AG10803 (cell line): ENCODE results near the gene CELF3.

Source experiments
- DNase-seq: peaks from one replicate; pipeline ENCODE4 v3.0.0; 2010; ENCODE audit warnings: low read depth
- H3K4me3 ChIP-seq: 2 replicates; pipeline ENCODE4 v1.5.1; 2011; ENCODE audit warnings: mild to moderate bottlenecking, low read length, control low read depth
- TF ChIP-seq, protein P1 (sequence below): conservative IDR thresholded peaks from 2 replicates; pipeline ENCODE4 v1.5.1; 2011; ENCODE audit warnings: mild to moderate bottlenecking, low read length, control low read depth, inconsistent platforms

CELF3 gene

DNA sequence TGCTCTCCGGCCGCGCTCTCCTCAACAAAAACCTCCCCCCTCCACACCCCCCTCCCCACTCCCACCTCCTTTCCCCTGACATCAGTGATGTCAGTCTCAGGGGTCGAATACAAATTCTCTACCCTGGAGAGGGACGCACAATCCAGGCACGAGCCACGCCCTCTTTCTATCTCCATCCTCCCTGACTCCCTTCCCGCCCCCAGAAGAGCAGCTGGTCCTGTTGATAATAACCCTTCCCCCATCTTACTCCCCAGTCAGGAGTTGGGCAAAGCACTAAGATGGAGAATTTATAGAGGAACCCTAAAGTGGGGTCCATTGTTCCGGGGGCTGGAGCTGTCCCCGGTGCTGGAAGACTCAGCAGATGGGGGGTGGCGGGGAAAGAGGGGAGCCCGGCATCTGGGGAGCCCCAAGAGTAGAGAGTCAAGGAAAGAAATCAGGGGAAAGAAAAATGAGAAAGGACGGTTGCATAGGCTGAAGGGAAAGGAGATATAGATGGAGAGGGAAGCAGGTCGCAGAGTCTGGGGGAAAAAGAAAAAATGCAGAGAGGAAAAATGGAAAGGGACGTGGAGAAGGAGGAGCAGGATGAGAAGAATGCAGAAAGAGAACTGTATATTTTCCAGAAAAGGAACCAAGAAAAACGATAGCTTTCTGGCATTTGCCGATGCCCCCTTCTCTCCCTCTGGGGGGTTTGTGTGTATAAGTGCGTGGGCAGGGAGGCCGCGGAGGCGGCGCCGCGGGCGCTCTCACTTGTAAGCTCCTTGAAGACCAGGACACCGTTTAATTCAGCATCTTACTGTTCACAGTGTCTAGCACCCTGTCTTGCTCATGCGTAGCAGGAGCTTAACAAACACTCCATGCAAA is at the start of gene CELF3:
Gene CELF3, minus strand, starts transcription at position 33 of the 861 bp plus-strand sequence. CDS start 783 bp downstream, outside the sequence.
- no peak within 1 kb of the TSS for H3K4me3 ChIP-seq
- TF ChIP-seq, protein P1, sequence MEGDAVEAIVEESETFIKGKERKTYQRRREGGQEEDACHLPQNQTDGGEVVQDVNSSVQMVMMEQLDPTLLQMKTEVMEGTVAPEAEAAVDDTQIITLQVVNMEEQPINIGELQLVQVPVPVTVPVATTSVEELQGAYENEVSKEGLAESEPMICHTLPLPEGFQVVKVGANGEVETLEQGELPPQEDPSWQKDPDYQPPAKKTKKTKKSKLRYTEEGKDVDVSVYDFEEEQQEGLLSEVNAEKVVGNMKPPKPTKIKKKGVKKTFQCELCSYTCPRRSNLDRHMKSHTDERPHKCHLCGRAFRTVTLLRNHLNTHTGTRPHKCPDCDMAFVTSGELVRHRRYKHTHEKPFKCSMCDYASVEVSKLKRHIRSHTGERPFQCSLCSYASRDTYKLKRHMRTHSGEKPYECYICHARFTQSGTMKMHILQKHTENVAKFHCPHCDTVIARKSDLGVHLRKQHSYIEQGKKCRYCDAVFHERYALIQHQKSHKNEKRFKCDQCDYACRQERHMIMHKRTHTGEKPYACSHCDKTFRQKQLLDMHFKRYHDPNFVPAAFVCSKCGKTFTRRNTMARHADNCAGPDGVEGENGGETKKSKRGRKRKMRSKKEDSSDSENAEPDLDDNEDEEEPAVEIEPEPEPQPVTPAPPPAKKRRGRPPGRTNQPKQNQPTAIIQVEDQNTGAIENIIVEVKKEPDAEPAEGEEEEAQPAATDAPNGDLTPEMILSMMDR = no peak
- no peak for DNase-seq

DNA sequence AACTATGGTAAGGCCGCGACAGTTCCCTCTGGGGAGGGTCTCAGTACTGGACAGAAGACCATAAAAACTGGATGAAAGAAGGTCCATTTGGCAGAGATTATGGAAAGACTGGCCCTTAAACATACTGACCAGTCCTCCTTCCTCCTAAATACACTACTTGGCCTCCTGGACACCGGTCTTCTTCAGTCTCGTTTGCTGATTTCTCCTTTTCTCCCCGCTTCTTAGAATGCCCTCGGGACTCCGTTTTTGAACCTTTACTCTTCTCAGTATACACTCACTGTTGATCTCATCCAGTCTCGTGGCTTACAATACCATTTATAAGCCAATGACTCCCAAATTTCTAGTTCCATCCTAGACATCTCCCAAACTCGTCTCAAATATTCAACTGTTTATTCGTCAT is 47.4 kb upstream of the CELF3 start:
- DNase-seq = peak; percentile 1
- peak overlapping the region; percentile 84 for H3K4me3 ChIP-seq
- TF ChIP-seq, protein P1 = no peak

DNA sequence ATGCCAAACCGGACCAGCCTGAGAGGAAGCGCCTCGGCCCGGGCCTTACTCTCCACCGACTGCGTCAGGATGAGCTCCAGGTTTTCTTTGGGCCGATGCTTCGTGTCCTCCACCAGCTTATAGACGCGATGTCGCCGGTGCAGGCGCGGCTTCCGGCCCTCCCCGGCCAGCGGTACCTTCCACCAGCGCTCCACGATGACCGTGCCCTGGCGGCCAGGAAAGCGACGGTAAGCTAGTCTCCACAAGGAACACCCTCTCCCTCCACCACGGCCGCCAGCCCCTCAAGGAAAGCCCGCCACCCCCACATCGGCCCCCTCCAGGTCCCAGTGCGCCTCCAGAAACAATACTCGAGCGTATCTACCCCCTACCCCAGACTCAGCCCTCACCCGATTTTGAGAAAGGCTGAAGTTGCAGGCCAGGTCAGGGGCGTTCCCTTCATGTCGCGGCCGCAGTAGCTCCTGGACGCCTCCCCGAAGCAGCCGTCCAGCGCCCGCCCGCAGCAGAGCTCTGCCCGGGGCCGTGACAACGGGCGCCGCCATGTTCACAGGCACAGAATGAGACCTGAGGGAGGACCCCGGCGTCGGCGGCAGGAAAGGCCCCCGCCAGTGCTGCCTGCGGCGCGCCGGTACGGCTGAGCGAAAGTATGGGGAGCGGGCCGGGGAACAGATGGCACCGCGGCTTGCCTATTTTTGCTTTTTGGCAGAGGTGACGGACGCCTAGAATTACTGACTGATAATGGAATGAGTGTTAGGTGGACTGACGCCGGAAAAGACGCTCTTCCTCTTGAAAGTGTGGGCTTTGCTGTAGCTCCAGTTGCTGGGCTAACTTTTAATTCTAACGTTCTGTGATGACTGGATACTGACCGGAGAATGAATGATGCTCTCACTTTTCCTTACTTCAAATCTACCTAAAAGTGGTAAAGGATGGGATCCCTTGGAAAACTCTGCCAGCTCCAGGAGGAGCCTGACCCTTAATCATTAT is 46.6 kb upstream of the CELF3 start, which contains the start of gene MRPL9:
Gene MRPL9, minus strand, starts transcription at position 556 of the 981 bp plus-strand sequence. Its CDS starts 17 bp downstream, at position 539.
- DNase-seq = peak; percentile 74
- TF ChIP-seq, protein P1 = no peak
- peak within 1 kb of the TSS; percentile 84 for H3K4me3 ChIP-seq

DNA sequence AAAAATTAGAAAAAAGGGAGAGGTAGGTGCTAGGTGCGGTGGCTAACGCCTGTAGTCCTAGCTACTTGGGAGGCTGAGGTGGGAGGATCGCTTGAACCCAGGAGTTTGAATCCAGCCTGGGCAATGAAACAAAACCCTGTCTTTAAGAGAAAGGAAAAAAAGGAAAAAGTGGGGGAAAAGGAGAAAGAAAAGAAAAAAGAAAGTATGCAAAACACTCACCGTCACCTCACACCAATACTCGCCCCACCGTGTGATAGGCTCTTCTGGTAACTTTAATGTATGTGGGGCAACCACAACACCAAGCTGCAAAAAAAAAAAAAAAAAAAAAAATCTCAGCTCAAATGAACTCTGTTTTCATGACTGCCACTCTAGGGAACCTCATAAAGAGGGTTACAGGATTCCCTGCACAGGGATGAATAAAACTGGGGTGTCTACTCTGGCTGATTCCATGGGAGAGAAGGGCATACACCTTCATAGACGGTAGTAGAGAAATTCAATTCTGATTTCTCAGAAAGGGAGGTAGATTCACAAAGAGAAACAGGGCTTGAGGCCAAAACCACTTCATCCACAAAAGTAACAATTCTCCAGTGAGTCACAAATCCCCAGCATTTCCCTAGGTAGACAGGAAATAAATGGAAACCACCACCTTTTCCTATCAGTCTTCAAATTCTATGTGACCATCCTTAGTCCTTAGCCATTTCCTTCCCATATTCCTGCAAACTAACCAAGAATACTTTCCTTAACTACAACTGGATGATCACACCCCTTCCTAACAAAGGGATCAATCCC is 44.2 kb upstream of the CELF3 start:
- H3K4me3 ChIP-seq = no peak overlapping the region
- DNase-seq = no peak
- TF ChIP-seq, protein P1 = no peak

DNA sequence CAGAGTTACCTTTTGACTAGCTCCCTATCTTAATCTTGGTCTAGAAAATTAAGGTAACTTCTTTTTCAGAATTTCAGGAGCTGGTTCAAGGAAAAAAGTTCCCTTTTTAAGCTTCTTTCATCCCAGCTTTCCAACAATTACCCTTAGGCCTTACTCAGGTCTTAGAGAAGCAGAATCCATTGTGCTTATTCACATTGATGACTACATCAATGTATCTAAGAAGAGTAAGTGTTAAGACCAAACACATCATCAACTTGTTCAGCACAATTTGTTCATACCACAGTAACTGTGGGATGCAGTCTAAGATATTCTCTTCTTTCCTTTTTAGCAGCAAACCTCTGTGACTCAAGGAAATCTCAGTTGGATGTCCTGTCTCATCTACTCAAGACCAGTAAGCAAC is 42.6 kb upstream of the CELF3 start:
- TF ChIP-seq, protein P1 = no peak
- no peak overlapping the region for H3K4me3 ChIP-seq
- no peak for DNase-seq

DNA sequence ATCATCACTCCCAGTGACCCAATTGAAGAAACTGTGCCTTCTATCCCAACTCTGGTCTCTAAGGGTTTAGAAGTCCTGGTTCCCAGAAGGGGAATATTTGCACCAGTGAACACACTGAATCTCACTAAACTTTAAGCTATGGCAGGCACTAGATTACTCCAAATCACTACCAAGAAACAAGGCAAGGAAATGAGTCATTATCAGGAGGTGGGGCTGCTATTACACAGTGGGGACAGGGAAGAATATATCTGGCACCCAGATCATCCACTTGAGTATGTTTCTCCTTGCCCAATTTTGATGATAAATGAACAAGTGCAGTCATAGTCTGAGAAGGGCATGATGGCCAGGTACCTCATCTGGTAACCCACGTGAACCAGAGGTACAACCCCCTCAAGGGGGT is 39.7 kb upstream of the CELF3 start:
- TF ChIP-seq, protein P1 = no peak
- peak; percentile 14 for DNase-seq

More for the DNA sequence above, 39.7 kb upstream of the CELF3 start:
- no peak overlapping the region for H3K4me3 ChIP-seq
